Astrocyte (in vitro differentiated cells and primary cell): Measurements from ENCODE around the gene IGF2R.

Experiments used
- CTCF ChIP-seq: IDR thresholded peaks from 2 replicates; pipeline ENCODE4 v1.5.1; 2011; ENCODE audit warnings: low read depth, mild to moderate bottlenecking, inconsistent platforms, low read length, moderate library complexity; ENCODE audit not compliant: insufficient read depth
- EZH2 ChIP-seq: IDR thresholded peaks from 2 replicates; pipeline ENCODE4 v1.6.1; 2012; ENCODE audit warnings: mild to moderate bottlenecking, low read length, inconsistent platforms; ENCODE audit not compliant: insufficient read depth

- TF ChIP-seq CTCF (no peak), EZH2 (no peak)
These were observed 9.0 kb downstream of the IGF2R start for GRCh38 chr6:159977904-159978268.
